Measurements from ENCODE around the gene CAMK4. TPM values are rescaled to one million over a fixed set of nuclear protein-coding genes. Genes with fewer than 3 reads are reported as not detected.

CAMK4 gene
- polyA plus RNA-seq, 4 donors = 3.9 to 6.8 (median 6.0) TPM

DNA sequence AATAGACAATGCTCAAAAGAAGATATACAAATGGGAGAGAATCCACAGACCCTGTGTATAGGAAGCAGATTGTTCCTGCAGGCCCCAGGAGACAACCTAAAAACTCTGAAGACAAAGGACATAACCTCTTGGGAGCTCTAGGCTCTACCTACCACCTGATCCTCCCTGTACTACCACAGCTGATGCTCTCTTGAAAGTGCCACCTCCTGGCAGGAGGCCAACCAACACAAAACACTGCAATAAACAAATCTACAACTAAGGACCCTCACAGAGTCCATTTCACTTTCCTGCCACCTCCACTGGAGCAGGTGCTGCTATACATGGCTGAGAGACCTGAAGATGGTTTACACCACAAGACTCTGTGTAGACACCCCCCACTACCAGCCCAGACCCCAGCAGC, 239.1 kb downstream of the CAMK4 start:
- no peak for DNase-seq (ENCODE audit: low read depth in 4 of 4, low spot score in 3 of 4)

DNA sequence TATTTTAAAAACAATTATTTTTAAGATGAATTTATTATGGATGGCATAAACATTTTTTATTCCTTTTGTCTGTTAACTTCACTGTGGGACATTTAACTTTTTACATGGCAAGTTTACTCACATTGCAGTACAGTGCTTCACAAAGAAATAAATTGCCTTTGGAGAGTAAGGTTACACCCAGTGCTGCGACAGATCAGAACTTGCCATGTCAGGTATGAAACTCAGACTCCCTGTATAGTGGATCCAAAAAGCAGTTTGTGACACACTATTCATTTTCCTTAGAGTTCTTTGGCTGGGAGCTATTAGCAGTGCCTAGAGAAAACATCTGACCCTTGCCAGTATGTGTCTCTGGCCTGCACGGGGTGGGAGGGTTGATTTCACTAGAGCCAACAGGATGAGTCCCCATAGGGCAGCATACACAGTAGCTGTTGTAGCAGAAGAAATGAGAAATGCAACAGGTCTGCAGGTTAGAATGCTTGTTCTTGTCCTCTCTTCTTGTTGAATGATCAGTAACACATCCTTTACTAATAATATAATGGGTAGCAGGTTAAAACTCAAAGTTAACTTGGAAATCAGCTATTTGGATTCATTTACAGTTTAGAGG, 245.2 kb downstream of the CAMK4 start:
- DNase-seq (ENCODE audit: low read depth in 4 of 4, low spot score in 3 of 4) = no peak

DNA sequence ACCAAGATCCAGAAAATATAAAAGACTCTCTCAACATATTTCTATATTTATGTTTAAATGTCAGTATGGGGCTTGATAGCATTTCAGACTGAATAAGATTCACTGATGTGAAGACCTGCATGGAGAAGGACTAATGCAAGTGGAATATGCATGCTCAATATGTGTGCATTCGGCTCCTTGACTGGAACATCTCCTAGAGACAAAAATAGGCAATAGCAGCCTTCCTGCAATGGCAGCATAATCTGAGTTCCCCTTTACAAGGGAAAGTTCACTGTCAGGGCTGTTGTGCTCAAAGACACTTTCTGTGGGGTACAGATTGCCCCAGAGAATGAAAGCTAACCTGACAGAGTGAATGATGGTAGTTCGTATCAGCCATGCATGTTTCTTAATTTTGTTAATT, 245.7 kb downstream of the CAMK4 start:
- DNase-seq (ENCODE audit: low read depth in 4 of 4, low spot score in 3 of 4) = no peak

DNA sequence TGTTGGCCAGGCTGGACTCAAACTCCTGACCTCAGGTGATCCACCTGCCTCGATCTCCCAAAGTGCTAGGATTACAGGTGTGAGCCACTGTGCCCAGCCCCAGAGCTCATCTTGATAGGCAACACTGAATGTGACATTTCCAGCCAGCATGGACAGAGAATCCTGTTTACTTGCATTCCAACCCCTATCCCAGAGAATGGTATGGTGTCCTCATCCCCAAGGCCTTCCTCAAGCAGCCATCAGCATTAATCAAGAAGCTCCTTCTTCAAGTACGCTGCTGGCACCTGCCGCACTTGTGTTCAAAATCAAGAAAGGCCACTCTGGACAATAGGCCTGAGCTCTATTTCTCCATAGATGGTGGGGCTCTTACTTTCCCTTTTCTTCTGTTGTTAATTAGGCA, 247.9 kb downstream of the CAMK4 start:
- no peak for DNase-seq (ENCODE audit: low read depth in 4 of 4, low spot score in 3 of 4)

DNA sequence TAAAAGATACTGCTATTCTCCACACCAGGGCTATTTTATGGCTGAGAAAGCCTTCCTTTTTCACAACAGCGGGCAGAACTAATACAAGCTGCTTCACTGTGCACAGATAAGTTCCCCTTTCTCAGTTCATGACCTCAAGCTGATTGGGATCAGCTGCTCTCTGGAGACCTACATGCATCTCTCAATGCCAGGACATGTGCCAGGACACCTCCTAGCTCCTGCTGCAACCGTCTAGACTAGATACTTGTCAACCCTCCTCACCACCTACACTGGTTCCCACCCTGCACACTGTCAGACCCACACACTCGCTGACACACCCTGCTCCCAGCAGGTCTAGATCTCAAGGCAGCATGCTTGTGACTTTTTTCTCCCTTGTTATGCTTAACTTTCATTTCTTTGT, 248.4 kb downstream of the CAMK4 start:
- no peak for DNase-seq (ENCODE audit: low read depth in 4 of 4, low spot score in 3 of 4)

DNA sequence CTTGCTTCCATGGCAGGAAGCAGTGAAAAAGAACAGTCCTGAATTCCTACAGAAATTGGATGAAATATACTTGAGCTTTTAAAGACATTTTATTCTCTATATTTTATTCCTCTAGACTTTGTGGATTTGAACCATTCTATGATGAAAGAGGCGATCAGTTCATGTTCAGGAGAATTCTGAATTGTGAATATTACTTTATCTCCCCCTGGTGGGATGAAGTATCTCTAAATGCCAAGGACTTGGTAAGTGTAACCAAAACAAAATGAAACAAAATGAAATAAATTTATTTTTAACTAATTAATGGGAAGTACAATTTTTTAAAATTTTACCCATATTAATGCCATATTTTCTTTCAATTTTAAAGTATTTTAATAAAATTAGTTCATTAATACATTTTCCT, 254.1 kb downstream of the CAMK4 start:
- DNase-seq (ENCODE audit: low read depth in 4 of 4, low spot score in 3 of 4) = no peak

DNA sequence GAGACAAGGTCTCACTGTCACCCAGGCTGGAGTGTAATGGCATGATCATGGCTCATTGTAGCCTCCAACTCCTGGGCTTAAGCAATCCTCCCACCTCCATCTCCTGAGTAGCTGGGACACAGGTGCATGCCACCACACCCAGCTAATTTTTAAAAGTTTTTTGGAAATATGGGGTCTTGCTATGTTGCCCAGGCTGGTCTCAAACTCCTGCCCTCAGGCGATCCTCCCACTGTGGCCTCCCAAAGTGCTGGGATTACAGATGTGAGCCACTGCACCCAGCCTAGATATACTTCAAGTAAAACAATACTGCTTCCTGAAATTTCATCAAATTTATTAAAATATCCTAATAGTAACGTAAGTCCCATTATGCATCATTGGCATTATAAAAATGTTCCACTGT, 254.7 kb downstream of the CAMK4 start:
- no peak for DNase-seq (ENCODE audit: low read depth in 4 of 4, low spot score in 3 of 4)

DNA sequence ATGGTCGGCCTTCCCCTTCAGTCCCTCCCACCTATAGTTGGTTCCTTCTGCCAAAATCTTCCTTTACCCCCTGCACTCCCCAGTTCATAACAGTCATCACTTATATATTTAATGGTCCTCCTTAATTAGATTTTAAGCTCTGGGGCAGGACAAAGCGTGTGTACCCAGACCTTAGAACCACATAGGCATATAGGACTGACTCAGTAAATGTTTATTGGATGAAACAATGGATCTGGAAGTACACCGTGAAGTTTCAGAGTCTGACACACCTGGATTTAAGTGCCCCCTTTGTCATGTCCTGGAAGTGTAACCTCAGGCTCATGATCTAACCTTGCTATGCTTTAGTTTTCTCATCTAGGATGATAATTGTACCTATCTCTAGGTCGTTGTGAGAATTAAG, 256.2 kb downstream of the CAMK4 start:
- no peak for DNase-seq (ENCODE audit: low read depth in 4 of 4, low spot score in 3 of 4)

DNA sequence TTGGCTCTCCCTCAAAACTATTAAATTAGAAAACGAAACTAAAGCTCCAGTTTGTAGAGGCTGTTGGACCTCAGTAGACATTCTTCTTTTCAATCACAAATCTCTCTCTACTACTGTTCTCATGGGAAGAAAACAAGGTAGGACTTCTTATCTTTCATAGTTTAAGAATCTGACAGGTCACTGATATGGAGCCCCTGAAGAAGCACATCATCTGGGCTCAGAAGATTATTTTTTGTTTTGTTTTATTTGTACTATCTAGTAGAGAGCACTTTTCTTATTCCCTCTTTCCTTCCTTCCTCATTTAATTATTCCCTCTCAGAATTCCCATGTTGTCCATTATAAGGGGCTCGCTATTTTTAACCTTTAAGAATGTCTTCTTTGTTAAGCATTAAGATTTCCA, 261.9 kb downstream of the CAMK4 start:
- no peak for DNase-seq (ENCODE audit: low read depth in 4 of 4, low spot score in 3 of 4)

DNA sequence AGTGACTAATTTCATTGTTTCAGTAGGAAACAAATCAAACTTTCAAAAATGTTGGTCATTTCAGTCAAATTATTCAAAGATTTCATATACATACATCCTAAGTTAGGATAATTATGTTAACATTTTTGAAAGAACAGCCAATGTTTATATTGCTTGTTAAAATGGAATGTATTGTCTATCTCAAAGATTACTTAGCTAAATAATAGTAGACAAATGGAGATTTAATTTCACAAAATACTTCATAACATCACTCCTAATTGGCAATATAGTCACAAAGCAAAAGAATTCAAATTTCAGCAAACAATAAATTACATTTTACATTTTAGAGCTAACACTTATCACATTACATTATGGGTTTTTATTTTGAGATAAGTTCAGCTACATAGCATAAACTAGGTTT, 262.7 kb downstream of the CAMK4 start:
- DNase-seq (ENCODE audit: low read depth in 4 of 4, low spot score in 3 of 4) = no peak

DNA sequence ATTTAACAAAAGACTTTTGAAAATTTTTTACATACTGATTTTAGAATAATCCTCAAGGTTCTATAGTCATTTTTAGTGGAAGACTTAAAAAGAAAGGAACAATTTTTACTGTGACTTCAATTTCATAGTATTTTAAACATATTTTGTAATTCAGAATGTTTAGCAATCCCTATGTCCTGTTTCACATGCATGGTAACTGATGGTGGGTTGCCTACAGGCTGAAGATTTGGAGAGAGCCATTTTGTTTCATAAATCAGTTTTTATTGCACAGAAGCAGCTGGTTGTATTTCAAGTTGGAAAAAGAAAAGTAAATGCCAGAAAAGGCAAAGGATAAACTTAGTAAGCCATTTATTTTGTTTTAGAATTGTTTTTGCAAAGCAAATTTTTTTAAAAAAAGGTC, 264.2 kb downstream of the CAMK4 start:
- DNase-seq (ENCODE audit: low read depth in 4 of 4, low spot score in 3 of 4) = no peak

DNA sequence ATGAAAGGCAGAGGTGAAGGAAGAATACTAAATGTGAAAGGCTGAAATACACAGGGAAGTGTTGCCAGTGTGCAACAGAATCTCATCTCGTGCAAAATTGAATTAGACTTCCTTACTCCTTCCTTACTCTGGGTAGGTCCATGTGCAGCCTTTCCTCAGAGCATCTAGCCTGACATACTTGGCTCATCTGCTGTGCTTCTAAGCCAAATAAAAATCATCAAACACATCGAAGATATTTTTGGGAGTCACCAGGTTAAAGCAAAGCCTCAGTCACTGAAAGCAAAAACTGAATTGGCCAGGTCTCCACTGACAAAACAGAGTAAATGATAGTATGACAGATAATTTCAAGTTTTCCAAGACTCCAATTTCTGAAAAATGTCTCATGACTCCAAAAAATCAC, 268.8 kb downstream of the CAMK4 start:
- DNase-seq (ENCODE audit: low read depth in 4 of 4, low spot score in 3 of 4) = no peak

DNA sequence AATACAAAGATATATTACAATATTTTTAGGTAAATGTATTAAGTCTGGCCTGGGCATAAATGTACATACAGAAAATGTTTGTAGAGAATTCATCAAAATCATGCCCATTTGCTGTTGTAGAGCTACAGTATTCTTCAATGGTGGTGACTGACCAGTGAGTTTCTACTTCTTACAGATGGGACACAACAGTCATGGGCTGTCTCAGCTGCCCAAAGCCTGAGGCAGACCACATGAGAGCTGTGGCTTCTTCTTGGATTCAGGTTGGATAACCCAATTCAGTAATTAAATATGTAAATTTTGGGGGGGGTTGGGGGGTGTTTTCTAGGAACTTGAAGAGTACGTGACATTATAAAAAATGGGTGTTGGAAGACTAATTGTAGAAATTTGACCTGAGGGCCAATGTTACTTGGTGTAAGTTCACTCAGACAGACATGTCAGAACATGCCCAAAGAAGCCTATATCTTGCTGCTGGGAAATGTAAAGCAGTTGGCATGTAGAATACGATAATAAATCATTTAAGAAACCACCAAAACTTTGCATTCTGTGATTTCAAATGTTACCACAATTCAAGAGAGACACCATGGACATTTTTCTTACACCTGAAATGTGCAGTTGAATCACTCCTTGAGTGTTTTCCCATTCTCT, 270.3 kb downstream of the CAMK4 start:
- no peak for DNase-seq (ENCODE audit: low read depth in 4 of 4, low spot score in 3 of 4)

DNA sequence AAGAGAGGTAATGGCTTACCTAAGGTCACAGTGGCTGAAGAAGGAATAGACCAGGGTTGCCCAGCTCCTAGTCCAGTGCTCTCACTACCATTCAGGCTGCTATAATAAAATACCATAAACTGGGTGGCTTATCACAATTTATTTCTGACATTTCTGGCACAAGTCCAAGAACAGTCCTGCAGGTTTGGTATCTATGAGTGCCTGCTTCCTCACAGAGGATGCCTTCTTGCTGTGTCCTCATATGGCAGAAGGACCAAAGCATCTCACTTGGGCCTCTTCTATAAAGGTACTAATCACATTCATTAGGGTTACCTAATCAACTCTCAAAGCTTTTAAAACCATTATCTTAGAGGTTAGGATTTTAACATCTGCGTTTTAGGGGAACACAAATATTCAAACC, 271.0 kb downstream of the CAMK4 start:
- no peak for DNase-seq (ENCODE audit: low read depth in 4 of 4, low spot score in 3 of 4)

DNA sequence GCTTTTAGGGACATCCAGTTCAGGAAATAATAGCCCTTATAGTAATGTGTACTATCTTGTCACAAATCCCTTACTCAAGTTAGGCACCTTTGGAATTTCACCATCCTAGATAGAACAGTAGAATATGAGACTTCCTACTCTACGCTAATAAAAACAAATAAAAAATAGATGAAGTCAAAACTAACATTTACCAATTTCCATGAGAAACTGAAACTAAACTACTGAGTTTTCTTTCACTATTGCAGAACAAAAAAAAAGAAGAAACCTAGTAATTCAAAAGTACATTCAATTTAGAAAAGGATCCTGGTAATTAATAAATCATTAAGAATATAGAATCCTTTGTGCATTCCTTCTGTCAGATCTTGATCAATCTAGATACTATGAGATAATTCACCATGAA, 274.2 kb downstream of the CAMK4 start:
- no peak for DNase-seq (ENCODE audit: low read depth in 4 of 4, low spot score in 3 of 4)

DNA sequence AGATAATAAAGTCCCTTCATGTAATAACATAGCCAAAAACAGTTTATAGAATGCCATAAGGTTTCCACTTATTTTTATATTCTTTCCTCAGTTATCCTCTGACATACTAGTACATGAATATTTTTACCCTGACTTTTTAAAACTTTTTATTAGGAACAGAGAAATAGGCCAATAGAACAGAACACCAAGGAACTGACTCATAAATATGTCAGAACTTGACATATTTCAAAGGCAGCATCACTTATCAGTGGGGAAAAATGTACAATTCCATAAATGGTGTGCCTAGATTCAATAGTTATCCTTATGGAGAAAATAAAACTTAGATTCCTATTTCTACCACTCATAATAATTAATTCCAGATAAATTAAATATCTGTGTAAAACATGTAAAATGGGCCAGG, 278.8 kb downstream of the CAMK4 start:
- DNase-seq (ENCODE audit: low read depth in 4 of 4, low spot score in 3 of 4) = no peak

DNA sequence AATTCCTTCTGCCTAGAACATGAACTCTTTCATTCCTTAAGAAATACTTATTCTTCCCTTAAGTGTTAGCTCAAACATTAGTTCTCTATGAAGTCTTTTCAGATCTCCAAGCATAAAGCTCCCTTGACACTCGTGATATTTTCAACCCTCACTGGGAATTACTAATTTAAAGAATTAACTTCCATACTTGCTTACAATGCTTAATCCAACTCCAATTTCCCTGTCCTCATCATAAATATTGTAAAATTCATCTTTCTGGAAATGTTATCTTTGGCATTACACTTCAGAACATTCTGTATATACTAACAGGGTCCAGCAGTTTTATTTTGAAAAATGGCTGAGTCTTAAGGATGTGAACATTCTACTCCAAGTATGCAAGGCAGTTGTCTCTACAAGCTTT, 280.9 kb downstream of the CAMK4 start:
- no peak for DNase-seq (ENCODE audit: low read depth in 4 of 4, low spot score in 3 of 4)

DNA sequence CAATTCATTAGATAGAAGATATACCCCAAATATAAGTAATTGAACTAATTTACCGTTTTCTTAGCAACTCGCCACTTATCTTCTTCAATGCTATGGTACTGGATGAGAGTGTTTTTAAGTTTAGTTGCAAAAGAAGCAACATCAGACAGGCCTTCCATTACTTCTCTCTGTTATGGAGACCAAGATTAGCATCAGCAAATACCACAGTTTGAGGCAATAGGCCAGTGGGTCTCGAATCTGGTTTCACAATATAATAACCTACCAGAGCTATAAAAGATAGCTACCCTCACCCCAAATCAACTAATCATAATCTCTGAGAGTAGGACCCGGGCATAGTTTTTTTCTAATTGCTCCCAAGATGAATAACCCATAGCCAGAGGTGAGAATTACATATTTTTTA, 283.1 kb downstream of the CAMK4 start:
- no peak for DNase-seq (ENCODE audit: low read depth in 4 of 4, low spot score in 3 of 4)

DNA sequence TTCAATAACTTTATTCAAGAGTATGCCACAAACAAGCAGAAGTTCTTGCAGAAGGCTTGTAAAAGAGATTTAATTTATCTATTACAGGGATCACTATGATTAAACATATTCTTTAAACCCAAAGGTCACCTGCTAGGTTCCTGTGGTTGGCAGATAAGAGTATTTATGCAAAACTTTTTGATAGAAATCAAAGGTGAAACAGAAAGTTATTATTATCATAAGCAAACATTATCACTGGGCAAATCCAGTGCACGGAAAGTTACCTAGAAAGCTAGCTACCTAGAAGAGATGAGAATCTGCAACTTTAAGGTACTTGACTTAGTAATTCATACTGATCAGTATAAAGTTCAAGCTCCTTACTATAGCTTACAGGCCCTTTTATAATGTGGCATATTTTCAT, 284.9 kb downstream of the CAMK4 start:
- no peak for DNase-seq (ENCODE audit: low read depth in 4 of 4, low spot score in 3 of 4)

DNA sequence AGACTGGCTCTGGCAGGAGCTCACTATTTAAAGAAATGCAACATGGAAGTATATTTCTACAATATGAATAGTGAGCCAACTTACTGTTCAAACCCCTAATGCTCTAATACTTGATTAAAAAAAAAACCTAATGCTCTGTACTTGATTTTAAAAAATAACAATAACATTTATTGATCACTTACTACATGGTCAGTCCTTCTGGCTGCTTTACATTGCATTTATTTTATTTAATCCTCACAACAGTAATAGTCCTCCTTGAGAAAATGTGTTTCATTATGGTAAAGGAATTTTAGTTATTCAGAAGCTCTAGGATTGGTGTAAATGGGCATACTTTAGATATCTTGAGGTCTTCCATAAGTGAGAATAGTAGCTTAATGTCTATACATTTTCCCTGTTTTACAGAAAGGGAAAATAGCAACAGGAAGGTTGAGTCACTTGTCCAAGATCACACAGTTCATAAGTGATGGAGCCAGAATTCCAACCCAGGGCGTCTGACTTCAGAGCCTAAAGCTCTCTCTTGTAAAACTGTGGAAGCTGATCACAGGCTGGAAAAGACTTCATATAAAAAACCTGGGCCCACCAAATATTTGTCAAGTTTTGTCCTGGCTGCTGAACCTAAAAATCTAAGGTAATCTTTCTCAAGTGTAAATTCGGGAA, 287.1 kb downstream of the CAMK4 start:
- no peak for DNase-seq (ENCODE audit: low read depth in 4 of 4, low spot score in 3 of 4)

DNA sequence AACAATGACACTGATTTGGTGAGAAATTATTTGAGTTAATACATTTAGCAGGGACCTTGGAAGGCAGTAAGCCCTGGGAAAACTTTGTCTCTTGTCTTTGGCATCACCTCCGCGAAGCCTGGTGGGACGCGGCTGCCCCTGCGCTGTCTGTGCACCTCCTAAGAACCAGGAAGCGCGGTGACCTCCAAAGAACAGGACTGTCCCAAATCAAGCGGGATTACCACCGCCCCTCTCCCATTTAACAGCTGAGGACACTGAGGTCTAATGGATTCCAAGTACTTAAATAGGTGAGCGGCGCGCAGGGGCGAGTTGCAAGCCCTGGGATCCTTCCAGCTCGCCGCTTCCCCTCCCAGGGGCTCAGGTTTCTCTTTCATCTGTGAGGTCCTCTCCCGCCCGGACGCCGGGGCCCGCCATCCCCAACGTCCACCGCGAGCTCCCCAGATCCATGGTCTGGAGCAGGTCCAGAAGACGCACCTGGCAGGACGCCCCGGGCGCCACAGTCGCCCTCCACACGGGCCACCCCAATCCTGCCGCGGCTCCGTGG, 287.7 kb downstream of the CAMK4 start:
- no peak for DNase-seq (ENCODE audit: low read depth in 4 of 4, low spot score in 3 of 4)
